SU-DHL-6 (cell line): ENCODE data around the gene MATCAP1.

Experiments
- H2AFZ ChIP-seq: fragments of 200-600 bp; sonication (generic); 2 replicates; pipeline ENCODE4 v1.6.1; 2014; ENCODE audit warnings: low read depth, mild to moderate bottlenecking, moderate library complexity, mixed read lengths, antibody characterized with exemption, low read length; ENCODE audit not compliant: severe bottlenecking
- H3F3A ChIP-seq: fragments of 200-600 bp; shearing (Covaris generic); 2 replicates; pipeline ENCODE4 v1.6.0; 2016; ENCODE audit warnings: antibody characterized with exemption, mild to moderate bottlenecking; ENCODE audit not compliant: insufficient read depth
- H3K27ac ChIP-seq: fragments of 200-600 bp; sonication (generic); 2 replicates; pipeline ENCODE4 v1.5.1; 2016; ENCODE audit warnings: low read depth, mild to moderate bottlenecking, low read length, moderate library complexity, mixed read lengths
- H3K27me3 ChIP-seq: fragments of 200-600 bp; sonication (generic), shearing (Covaris generic); 2 replicates; pipeline ENCODE4 v1.6.0; 2014; ENCODE audit warnings: mild to moderate bottlenecking, low read length
- H3K36me3 ChIP-seq: fragments of 200-600 bp; sonication (generic); 2 replicates; pipeline ENCODE4 v1.6.1; 2014; ENCODE audit warnings: mild to moderate bottlenecking, low read length, mixed read lengths
- H3K4me2 ChIP-seq: fragments of 300-600, 200-600 bp; shearing (Covaris generic), sonication (generic); 2 replicates; pipeline ENCODE4 v1.6.0; 2014; ENCODE audit warnings: low read length, low read depth, mild to moderate bottlenecking; ENCODE audit not compliant: poor library complexity, severe bottlenecking
- H3K4me3 ChIP-seq: fragments of 200-600 bp; sonication (generic); 2 replicates; pipeline ENCODE4 v1.5.1; 2014; ENCODE audit warnings: antibody characterized with exemption, low read length, mild to moderate bottlenecking, mixed read lengths; ENCODE audit not compliant: insufficient read depth, poor library complexity, severe bottlenecking
- H3K79me2 ChIP-seq: fragments of 200-600 bp; sonication (generic); 2 replicates; pipeline ENCODE4 v1.6.1; 2014; ENCODE audit warnings: mild to moderate bottlenecking, low read length, moderate library complexity; ENCODE audit not compliant: insufficient read depth
- H3K9ac ChIP-seq: fragments of 200-600 bp; sonication (generic); 2 replicates; pipeline ENCODE4 v1.7.0; 2014; ENCODE audit warnings: mild to moderate bottlenecking, low read length
- H3K9me2 ChIP-seq: fragments of 200-600 bp; sonication (generic); replicated peaks from 2 replicates; pipeline ENCODE4 v1.6.1; 2014; ENCODE audit warnings: low read length; ENCODE audit not compliant: insufficient read depth
- H3K9me3 ChIP-seq: fragments of 200-600 bp; sonication (generic); 2 replicates; pipeline ENCODE4 v1.6.1; 2014; ENCODE audit warnings: low read length, mixed read lengths; ENCODE audit not compliant: insufficient read depth
- H4K20me1 ChIP-seq: fragments of 200-600 bp; sonication (generic); 2 replicates; pipeline ENCODE4 v1.6.1; 2014; ENCODE audit warnings: low read depth, mild to moderate bottlenecking, antibody characterized with exemption, low read length, moderate library complexity, mixed read lengths
- CTCF ChIP-seq: fragments of 200-600 bp; sonication (generic); IDR thresholded peaks from one replicate; pipeline ENCODE4 v1.5.1; 2017; ENCODE audit warnings: antibody characterized with exemption, mild to moderate bottlenecking, low read length, moderate library complexity; ENCODE audit not compliant: insufficient read depth, poor library complexity, severe bottlenecking
- EZH2phosphoT487 ChIP-seq: fragments of 200-600 bp; sonication (generic), shearing (Covaris generic); conservative IDR thresholded peaks from 2 replicates; pipeline ENCODE4 v1.6.1; 2018; ENCODE audit warnings: mild to moderate bottlenecking, antibody characterized with exemption, low read length, moderate library complexity, mixed read lengths

The MATCAP1 gene

GRCh38 chr16:67150047-67150832 lies 33.5 kb downstream of the MATCAP1 start:
- no peaks in the 10 kb centered on the region for H3K9me3 ChIP-seq
- no peaks in the 10 kb centered on the region for H4K20me1 ChIP-seq
- no peak for TF ChIP-seq EZH2phosphoT487
- no peak for TF ChIP-seq CTCF
- no peak overlapping the region for H3K27ac ChIP-seq
- H3K9me2 ChIP-seq, result no peaks in the 10 kb centered on the region
- H3K36me3 ChIP-seq, result no peaks in the 10 kb centered on the region
- H3F3A ChIP-seq, result no peaks in the 10 kb centered on the region
- no peaks in the 10 kb centered on the region for H3K79me2 ChIP-seq
- peak overlapping the region; percentile 39 for H3K4me2 ChIP-seq
- no peaks in the 10 kb centered on the region for H3K27me3 ChIP-seq
- no peak overlapping the region for H2AFZ ChIP-seq
- peak overlapping the region; percentile 14; the same call in 1 of the 2 replicates for H3K9ac ChIP-seq
- H3K4me3 ChIP-seq, result peak overlapping the region; percentile 13

GRCh38 chr16:67149276-67150046 lies 34.3 kb downstream of the MATCAP1 start:
- H3K36me3 ChIP-seq, result no peaks in the 10 kb centered on the region
- H3K27me3 ChIP-seq, result no peaks in the 10 kb centered on the region
- no peaks in the 10 kb centered on the region for H3K9me2 ChIP-seq
- H3K9ac ChIP-seq, result no peak overlapping the region
- H3K79me2 ChIP-seq, result no peaks in the 10 kb centered on the region
- H3K4me3 ChIP-seq, result no peak overlapping the region
- H3F3A ChIP-seq, result no peaks in the 10 kb centered on the region
- H4K20me1 ChIP-seq, result no peaks in the 10 kb centered on the region
- no peaks in the 10 kb centered on the region for H3K9me3 ChIP-seq
- no peak overlapping the region for H3K27ac ChIP-seq
- no peak overlapping the region for H2AFZ ChIP-seq
- TF ChIP-seq EZH2phosphoT487 (no peak), CTCF (no peak)
- H3K4me2 ChIP-seq, result no peak overlapping the region

GRCh38 chr16:67148656-67149275 lies 35.0 kb downstream of the MATCAP1 start:
- Histone ChIP-seq H3K36me3 (no peaks in the 10 kb centered on the region), H4K20me1 (no peaks in the 10 kb centered on the region), H3K9me3 (no peaks in the 10 kb centered on the region), H3K9ac (no peak overlapping the region), H3K79me2 (no peaks in the 10 kb centered on the region), H3K4me3 (no peak overlapping the region), H3F3A (no peaks in the 10 kb centered on the region), H3K4me2 (no peak overlapping the region), H3K9me2 (no peaks in the 10 kb centered on the region), H3K27me3 (no peaks in the 10 kb centered on the region), H3K27ac (no peak overlapping the region), H2AFZ (no peak overlapping the region)
- no peak for TF ChIP-seq EZH2phosphoT487
- TF ChIP-seq CTCF, result no peak
